ENCODE data around the gene ZNF282. TPM values are rescaled to one million over a fixed set of nuclear protein-coding genes. Genes with fewer than 3 reads are reported as not detected.

ZNF282 gene
- total RNA-seq, 1 experiment from 2014 or later: 39.0 TPM

GRCh38 chr7:149238051-149238450, 42.7 kb downstream of the ZNF282 start:
- H3K27ac ChIP-seq (ENCODE audit: insufficient read length, low read depth, low read length): no peak overlapping the region
- no peak overlapping the region for H3K18ac ChIP-seq (ENCODE audit: insufficient read length, low read depth, low read length)
- TF ChIP-seq CTCF (conservative IDR thresholded peaks at IDR 0.05): no peak
- H2AK5ac ChIP-seq (ENCODE audit: insufficient read length, low read length): no peak overlapping the region
- Mint-ChIP-seq H3K27me3 (ENCODE audit: low read depth) (peaks cover 28% of the 10 kb centered on the region), H3K4me3 (peak overlapping the region in 1 of 2 experiments; percentile 19; a peak in 2 of 5 replicates), H3K9me3 (peaks cover 7 to 9% of the 10 kb centered on the region in 2 experiments), H3K36me3 (ENCODE audit: insufficient read depth in 1 of 3, low read depth in 3 of 3) (peaks cover 4 to 11% (median 9%) of the 10 kb centered on the region in 3 experiments; a peak in 6 of 7 replicates), H3K27ac (no peak overlapping the region), H3K4me1 (peaks cover 9% of the 10 kb centered on the region in 2 experiments)
- no peak overlapping the region for H3K4me2 ChIP-seq (ENCODE audit: insufficient read depth, insufficient read length, low read length)
- no peak overlapping the region for H2BK20ac ChIP-seq (ENCODE audit: low read depth, low read length, poor library complexity, severe bottlenecking)
- H3K9me3 ChIP-seq (ENCODE audit: control insufficient read depth, low read depth, low read length): no peaks in the 10 kb centered on the region
- H2BK15ac ChIP-seq (ENCODE audit: low read depth, low read length): no peak overlapping the region
- no peaks in the 10 kb centered on the region for H3K27me3 ChIP-seq (ENCODE audit: insufficient read depth, low read length)
- H3K79me2 ChIP-seq (ENCODE audit: insufficient read depth, low read length): peaks cover 7% of the 10 kb centered on the region; the same call in 1 of the 2 replicates
- no peak overlapping the region for H2BK5ac ChIP-seq (ENCODE audit: insufficient read length, low read length)
- no peak overlapping the region for H4K91ac ChIP-seq (ENCODE audit: insufficient read length, low read depth, low read length)
- no CpG with 5 or more reads among the region's 3 CpGs for WGBS (ENCODE audit: extremely low coverage, insufficient read length, low lambda C conversion rate)
- H4K5ac ChIP-seq (ENCODE audit: insufficient read length, low read depth, low read length): no peak overlapping the region
- no peak for DNase-seq
- H3K4me1 ChIP-seq (ENCODE audit: insufficient read depth, low read length): peaks cover 2% of the 10 kb centered on the region; the same call in 1 of the 2 replicates
- no peak overlapping the region for H3K9ac ChIP-seq (ENCODE audit: extremely low read depth, insufficient read length, low read length)
- no peak overlapping the region for H3K14ac ChIP-seq (ENCODE audit: insufficient read depth, low read length)
- H3K79me1 ChIP-seq (ENCODE audit: insufficient read depth, low read depth, low read length, poor library complexity, severe bottlenecking): peaks cover 4% of the 10 kb centered on the region
- H2BK12ac ChIP-seq (ENCODE audit: insufficient read length, low read depth, low read length): no peak overlapping the region
- H3K56ac ChIP-seq (ENCODE audit: insufficient read length, low read depth, low read length): no peak overlapping the region
- no peak overlapping the region for H3K4ac ChIP-seq (ENCODE audit: low read depth, low read length)
- no peak overlapping the region for H4K8ac ChIP-seq (replicated peaks; ENCODE audit: insufficient read length, low read depth, low read length)
- H3K23me2 ChIP-seq (ENCODE audit: insufficient read length, low read depth, low read length, poor library complexity, severe bottlenecking): no peaks in the 10 kb centered on the region
- H3T11ph ChIP-seq (ENCODE audit: low read length): no peak overlapping the region
- H2BK120ac ChIP-seq (ENCODE audit: low read depth, low read length, poor library complexity, severe bottlenecking): no peak overlapping the region
- no peak overlapping the region for H3K23ac ChIP-seq (ENCODE audit: insufficient read length, low read depth, low read length)
- H2AFZ ChIP-seq (ENCODE audit: low read length): no peak overlapping the region
- H4K20me1 ChIP-seq (ENCODE audit: control insufficient read depth, insufficient read depth, insufficient read length): no peaks in the 10 kb centered on the region

Measured in H9 (cell line).